Keratinocyte (primary cell): ENCODE measurements around the gene NOX5. TPM values are rescaled to one million over a fixed set of nuclear protein-coding genes. Genes with fewer than 3 reads are reported as not detected.

Source experiments
- DNase-seq: peaks from one replicate; pipeline ENCODE4 v3.0.0-alpha.2; 2011; ENCODE audit warnings: low read depth, missing footprints, low spot score
- FAIRE-seq: peaks from 2 replicates; lab custom pipeline; 2011; peaks lifted over from hg19 to GRCh38; lab: Jason Lieb, UNC
- H2AFZ ChIP-seq: 2 replicates; pipeline ENCODE4 v1.6.0; 2012; ENCODE audit warnings: low read length, control low read depth, inconsistent platforms; ENCODE audit not compliant: control insufficient read depth
- H3K27ac ChIP-seq: 2 replicates; pipeline ENCODE4 v1.5.1; 2011; ENCODE audit warnings: low read length; ENCODE audit not compliant: control insufficient read depth, insufficient read depth
- H3K27me3 ChIP-seq: 3 replicates; pipeline ENCODE4 v1.6.0; 2011; ENCODE audit warnings: low read length; ENCODE audit not compliant: control insufficient read depth, insufficient read depth; ENCODE audit errors: extremely low read depth
- H3K36me3 ChIP-seq, 2 experiments: 2 replicates in 1 of 2; 3 replicates in 1 of 2; pipeline ENCODE4 v1.5.1; 2011; ENCODE audit warnings: low read length in 2 of 2, mild to moderate bottlenecking in 1 of 2; ENCODE audit not compliant: control insufficient read depth in 2 of 2, insufficient read depth in 2 of 2; ENCODE audit errors: extremely low read depth in 1 of 2
- H3K4me1 ChIP-seq: 3 replicates; pipeline ENCODE4 v1.5.1; 2011; ENCODE audit warnings: low read length; ENCODE audit not compliant: control insufficient read depth, insufficient read depth; ENCODE audit errors: extremely low read depth
- H3K4me2 ChIP-seq: 3 replicates; pipeline ENCODE4 v1.6.0; 2011; ENCODE audit warnings: low read depth, low read length; ENCODE audit not compliant: control insufficient read depth, insufficient read depth; ENCODE audit errors: extremely low read depth
- H3K4me3 ChIP-seq, 3 experiments: fragments of 200-600 bp in 1 of 3; sonication (generic) in 1 of 3; 2 replicates in 2 of 3; 3 replicates in 1 of 3; pipeline ENCODE4 v1.5.1; 2011 to 2016; ENCODE audit warnings: low read length in 3 of 3, mild to moderate bottlenecking in 3 of 3, control low read depth in 2 of 3, inconsistent platforms in 1 of 3, low read depth in 1 of 3, mixed read lengths in 1 of 3, mixed run types in 1 of 3, moderate library complexity in 1 of 3; ENCODE audit not compliant: control insufficient read depth in 2 of 3, insufficient read depth in 2 of 3; ENCODE audit errors: extremely low read depth in 1 of 3
- H3K79me2 ChIP-seq: 2 replicates; pipeline ENCODE4 v1.6.0; 2012; ENCODE audit warnings: low read length; ENCODE audit not compliant: control insufficient read depth, insufficient read depth
- H3K9ac ChIP-seq: 3 replicates; pipeline ENCODE4 v1.6.0; 2011; ENCODE audit warnings: low read length; ENCODE audit not compliant: control insufficient read depth, insufficient read depth; ENCODE audit errors: extremely low read depth
- H3K9me1 ChIP-seq: 3 replicates; pipeline ENCODE4 v1.6.0; 2011; ENCODE audit warnings: low read length; ENCODE audit not compliant: control insufficient read depth, insufficient read depth; ENCODE audit errors: extremely low read depth
- H3K9me3 ChIP-seq: 2 replicates; pipeline ENCODE4 v1.5.1; 2012; ENCODE audit warnings: low read depth, low read length; ENCODE audit not compliant: control insufficient read depth
- H4K20me1 ChIP-seq: 3 replicates; pipeline ENCODE4 v1.6.0; 2011; ENCODE audit warnings: low read length; ENCODE audit not compliant: control insufficient read depth, insufficient read depth; ENCODE audit errors: extremely low read depth
- CTCF ChIP-seq, 3 experiments: IDR thresholded peaks in 1 of 3; conservative IDR thresholded peaks in 1 of 3; optimal IDR thresholded peaks in 1 of 3; 2 replicates in 2 of 3; 3 replicates in 1 of 3; pipeline versions ENCODE3 to v1.5.1; 2011; ENCODE audit warnings: low read length in 3 of 3, mild to moderate bottlenecking in 3 of 3, moderate library complexity in 2 of 3, control low read depth in 1 of 3, inconsistent platforms in 1 of 3; ENCODE audit not compliant: insufficient read depth in 2 of 3; ENCODE audit errors: extremely low read depth in 1 of 3
- EZH2 ChIP-seq: IDR thresholded peaks from one replicate; pipeline ENCODE4 v1.6.1; 2012; ENCODE audit warnings: inconsistent platforms, mild to moderate bottlenecking, low read length, moderate library complexity
- dilution Hi-C: fragments of 300-500 bp; cut with MboI; formaldehyde crosslinking; loops from one replicate; pipeline ENCODE4 v1.7.0; 2020; ENCODE audit warnings: low sequenced_read_pairs; ENCODE audit not compliant: extremely low pct_ligation_motif_present
- polyA plus RNA-seq, 5 experiments: library from polyadenylated mRNA; depleted of rRNA in 3 of 5; stranded (reverse) in 3 of 5; stranded (forward) in 1 of 5; unstranded in 1 of 5; fragments of >200 nt; gene quantifications; 1 replicate in 1 of 5; 2 replicates in 3 of 5; 3 replicates in 1 of 5; pipeline versions ENCODE4 v1.2.1 to v1.2.3, GENCODE V29; 2011 to 2012; ENCODE audit warnings: missing spikeins in 2 of 5, low read depth in 1 of 5, low replicate concordance in 1 of 5

The NOX5 gene
- polyA plus RNA-seq, 1 donor (not counting 4 experiments of a cell fraction or from before 2014, with no cell fraction given) = 0.16 TPM

GRCh38 chr15:68993276-68993675 is 21.2 kb upstream of the NOX5 start:
- FAIRE-seq = no peak
- Histone ChIP-seq H2AFZ (no peak overlapping the region), H3K79me2 (no peaks in the 10 kb centered on the region), H3K9me3 (no peaks in the 10 kb centered on the region), H3K27ac (no peak overlapping the region), H3K4me2 (no peak overlapping the region), H3K9ac (no peak overlapping the region), H3K36me3 (no peaks in the 10 kb centered on the region), H3K4me1 (peaks cover 35% of the 10 kb centered on the region), H3K4me3 (no peak overlapping the region), H3K27me3 (no peaks in the 10 kb centered on the region), H4K20me1 (no peaks in the 10 kb centered on the region), H3K9me1 (no peaks in the 10 kb centered on the region)
- no peak for TF ChIP-seq EZH2
- TF ChIP-seq CTCF (optimal IDR thresholded peaks at IDR 0.05 in 1 of 3, IDR thresholded peaks at IDR 0.05 in 1 of 3, conservative IDR thresholded peaks at IDR 0.05 in 1 of 3; ENCODE audit: extremely low read depth in 1 of 3, insufficient read depth in 2 of 3, low read length in 3 of 3) = no peak
- dilution Hi-C loops = no loop called here
- no peak for DNase-seq

- H3K36me3 ChIP-seq = no peaks in the 10 kb centered on the region
- no peak overlapping the region for H3K9ac ChIP-seq
- no peak overlapping the region for H3K27ac ChIP-seq
- FAIRE-seq = no peak
- DNase-seq = no peak
- H3K79me2 ChIP-seq = no peaks in the 10 kb centered on the region
- H3K4me3 ChIP-seq = no peak overlapping the region
- no peaks in the 10 kb centered on the region for H4K20me1 ChIP-seq
- no peak for TF ChIP-seq EZH2
- TF ChIP-seq CTCF (optimal IDR thresholded peaks at IDR 0.05 in 1 of 3, IDR thresholded peaks at IDR 0.05 in 1 of 3, conservative IDR thresholded peaks at IDR 0.05 in 1 of 3; ENCODE audit: extremely low read depth in 1 of 3, insufficient read depth in 2 of 3, low read length in 3 of 3) = no peak
- dilution Hi-C loops = no loop called here
- no peaks in the 10 kb centered on the region for H3K27me3 ChIP-seq
- no peaks in the 10 kb centered on the region for H3K9me1 ChIP-seq
- no peaks in the 10 kb centered on the region for H3K9me3 ChIP-seq
- no peak overlapping the region for H3K4me2 ChIP-seq
- H3K4me1 ChIP-seq = peaks cover 41% of the 10 kb centered on the region
- no peak overlapping the region for H2AFZ ChIP-seq
These were observed 20.3 kb upstream of the NOX5 start for GRCh38 chr15:68994149-68994548.
